Fibroblast of mammary gland (primary cell): ENCODE data around the gene RHBDF2.

Source experiments
- DNase-seq: peaks from one replicate; pipeline ENCODE4 v3.0.0-alpha.2; 2010; ENCODE audit warnings: low read depth
- H3K4me3 ChIP-seq: 2 replicates; pipeline ENCODE4 v1.5.1; 2011; ENCODE audit warnings: low read depth, mild to moderate bottlenecking, low read length, moderate library complexity; ENCODE audit not compliant: control insufficient read depth
- CTCF ChIP-seq: conservative IDR thresholded peaks from 2 replicates; pipeline ENCODE4 v1.5.1; 2011; ENCODE audit warnings: low read depth, low read length, inconsistent platforms; ENCODE audit not compliant: control insufficient read depth, insufficient read depth

Gene RHBDF2

GRCh38 chr17:76461765-76462555, 39.3 kb downstream of the RHBDF2 start:
- no peak for TF ChIP-seq CTCF
- H3K4me3 ChIP-seq: no peak overlapping the region
- DNase-seq: no peak

- no peak overlapping the region for H3K4me3 ChIP-seq
- no peak for TF ChIP-seq CTCF
- no peak for DNase-seq
Measured at GRCh38 chr17:76459674-76460073, 41.5 kb downstream of the RHBDF2 start.

GRCh38 chr17:76458580-76459490, 42.4 kb downstream of the RHBDF2 start:
- peak; percentile 54 for TF ChIP-seq CTCF
- H3K4me3 ChIP-seq: no peak overlapping the region
- DNase-seq: peak; percentile 43

GRCh38 chr17:76453431-76453743, 47.8 kb downstream of the RHBDF2 start:
- DNase-seq: no peak
- no peak for TF ChIP-seq CTCF
- H3K4me3 ChIP-seq: no peak overlapping the region

DNA sequence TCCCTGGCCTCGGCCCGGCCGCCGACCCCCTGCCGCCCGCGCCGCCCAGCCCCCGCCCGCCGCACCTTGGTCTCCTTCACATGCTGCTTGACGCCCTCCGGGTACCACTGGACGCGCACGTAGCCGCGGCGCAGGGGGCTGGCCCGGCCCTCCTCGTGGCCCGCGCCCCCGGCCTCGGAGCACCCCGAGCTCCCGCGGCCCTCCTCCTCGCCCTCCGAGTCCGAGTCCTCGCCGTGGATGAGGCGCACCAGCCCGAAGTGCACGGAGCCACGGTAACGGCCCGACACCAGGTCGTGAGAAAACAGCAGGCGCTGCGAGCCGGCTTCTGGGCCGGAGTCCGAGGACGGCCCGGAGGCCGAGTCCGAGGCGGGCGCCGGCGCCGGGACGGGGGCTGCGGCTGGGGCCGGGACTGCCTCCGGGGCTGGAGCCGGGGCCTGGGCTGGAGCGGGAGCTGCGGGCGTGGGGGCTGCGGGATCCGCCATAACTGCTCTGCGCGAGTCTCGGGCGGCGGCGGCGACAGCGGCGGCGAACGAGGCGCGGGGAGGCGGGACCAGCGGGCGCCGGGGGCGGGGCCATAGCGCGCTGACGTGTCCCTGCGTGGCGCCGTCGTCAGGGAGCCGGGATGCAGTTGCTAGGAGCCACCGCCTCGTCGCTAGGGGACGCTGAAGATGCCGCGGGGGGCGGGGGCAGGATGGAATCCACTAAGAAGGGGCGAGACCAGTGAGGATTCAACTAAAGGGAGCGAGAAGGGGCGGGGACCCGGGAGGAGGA, 48.4 kb downstream of the RHBDF2 start, which contains the start of gene UBE2O:
UBE2O (minus strand) TSS at position 493 of the 771 bp plus-strand sequence; CDS start at position 482, 11 bp downstream.
- peak; percentile 18 for TF ChIP-seq CTCF
- H3K4me3 ChIP-seq: peak within 1 kb of the TSS; percentile 73
- DNase-seq: peak; percentile 74

DNA sequence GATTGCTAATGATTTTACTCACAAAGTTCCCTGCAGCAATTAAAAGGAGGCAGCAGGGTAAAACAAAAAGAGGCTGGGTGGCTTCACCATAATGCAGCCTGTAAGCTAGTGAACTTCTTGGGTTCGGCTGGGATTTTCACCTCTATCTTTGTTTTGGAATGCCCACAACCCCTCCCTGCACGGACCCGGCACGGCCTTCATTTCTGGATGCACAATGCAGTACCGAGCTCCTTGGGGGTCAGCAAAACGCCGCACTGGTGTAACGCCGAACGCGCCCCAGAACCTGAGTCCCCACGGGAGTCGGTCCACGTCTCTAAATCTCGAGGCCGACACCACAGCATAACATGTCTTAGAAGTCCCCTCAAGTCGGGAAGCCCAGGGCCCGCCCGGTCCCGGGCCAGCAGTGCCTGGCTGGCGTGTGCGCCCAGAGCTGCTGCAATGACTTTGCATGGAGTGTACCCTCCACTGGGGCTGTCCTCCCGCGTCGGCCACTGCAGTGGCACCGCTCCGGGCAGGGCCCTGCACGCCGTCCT, 49.0 kb downstream of the RHBDF2 start:
- H3K4me3 ChIP-seq: peak overlapping the region; percentile 73
- no peak for TF ChIP-seq CTCF
- DNase-seq: no peak
